ENCODE results near the gene SIPA1L3. TPM values are rescaled to one million over a fixed set of nuclear protein-coding genes. Genes with fewer than 3 reads are reported as not detected.

SIPA1L3 gene
- total and polyA plus RNA-seq, 4 donors = 9.6 to 50.5 (median 27.6) TPM

GRCh38 chr19:38015216-38015615, 108.2 kb downstream of the SIPA1L3 start:
- ATAC-seq (ENCODE audit: insufficient read depth, low FRiP score) = no peak
- H3K9me3 ChIP-seq (ENCODE audit: control insufficient read depth in 4 of 4, insufficient read depth in 3 of 4, low read length in 3 of 4) = no peaks in the 10 kb centered on the region
- no peak for DNase-seq
- H3K4me3 ChIP-seq = no peak overlapping the region
- H3K36me3 ChIP-seq (ENCODE audit: control insufficient read depth in 4 of 4, insufficient read depth in 4 of 4, low read length in 4 of 4) = no peaks in the 10 kb centered on the region
- no peak overlapping the region for H3K9ac ChIP-seq (ENCODE audit: insufficient read depth in 1 of 2, low read length in 2 of 2)
- WGBS, 2 donors = 70 to 92% methylated on average over 6 of the region's 6 CpGs
- peaks cover 0 to 15% (median 0%) of the 10 kb centered on the region in 5 donors for H3K4me1 ChIP-seq (ENCODE audit: control insufficient read depth in 5 of 5, insufficient read depth in 5 of 5, low read length in 5 of 5)
- TF ChIP-seq CTCF (IDR thresholded peaks at IDR 0.05; ENCODE audit: control extremely low read depth, extremely low read depth) = no peak
- H3K27me3 ChIP-seq (ENCODE audit: control insufficient read depth in 3 of 3, insufficient read depth in 3 of 3, low read length in 2 of 3) = no peaks in the 10 kb centered on the region
- no peak overlapping the region for H3K27ac ChIP-seq (ENCODE audit: low read depth in 1 of 2, low read length in 1 of 2)

GRCh38 chr19:38015761-38016160, 108.8 kb downstream of the SIPA1L3 start:
- ATAC-seq (ENCODE audit: insufficient read depth, low FRiP score) (no peak), DNase-seq (no peak)
- no peak overlapping the region for H3K4me3 ChIP-seq
- H3K27ac ChIP-seq (ENCODE audit: low read depth in 1 of 2, low read length in 1 of 2) = no peak overlapping the region
- H3K9ac ChIP-seq (ENCODE audit: insufficient read depth in 1 of 2, low read length in 2 of 2) = no peak overlapping the region
- H3K36me3 ChIP-seq (ENCODE audit: control insufficient read depth in 4 of 4, insufficient read depth in 4 of 4, low read length in 4 of 4) = no peaks in the 10 kb centered on the region
- peaks cover 0 to 18% (median 0%) of the 10 kb centered on the region in 5 donors for H3K4me1 ChIP-seq (ENCODE audit: control insufficient read depth in 5 of 5, insufficient read depth in 5 of 5, low read length in 5 of 5)
- no peak for TF ChIP-seq CTCF (IDR thresholded peaks at IDR 0.05; ENCODE audit: control extremely low read depth, extremely low read depth)
- no peaks in the 10 kb centered on the region for H3K9me3 ChIP-seq (ENCODE audit: control insufficient read depth in 4 of 4, insufficient read depth in 3 of 4, low read length in 3 of 4)
- 96 to 97% methylated on average over 7 of the region's 7 CpGs for WGBS, 2 donors
- no peaks in the 10 kb centered on the region for H3K27me3 ChIP-seq (ENCODE audit: control insufficient read depth in 3 of 3, insufficient read depth in 3 of 3, low read length in 2 of 3)

GRCh38 chr19:38017401-38018151, 110.6 kb downstream of the SIPA1L3 start:
- Histone ChIP-seq H3K4me3 (no peak overlapping the region), H3K9me3 (ENCODE audit: control insufficient read depth in 4 of 4, insufficient read depth in 3 of 4, low read length in 3 of 4) (no peaks in the 10 kb centered on the region), H3K36me3 (ENCODE audit: control insufficient read depth in 4 of 4, insufficient read depth in 4 of 4, low read length in 4 of 4) (no peaks in the 10 kb centered on the region), H3K9ac (ENCODE audit: insufficient read depth in 1 of 2, low read length in 2 of 2) (no peak overlapping the region), H3K27ac (ENCODE audit: low read depth in 1 of 2, low read length in 1 of 2) (no peak overlapping the region), H3K4me1 (ENCODE audit: control insufficient read depth in 5 of 5, insufficient read depth in 5 of 5, low read length in 5 of 5) (peaks cover 0 to 16% (median 0%) of the 10 kb centered on the region in 5 donors), H3K27me3 (ENCODE audit: control insufficient read depth in 3 of 3, insufficient read depth in 3 of 3, low read length in 2 of 3) (no peaks in the 10 kb centered on the region)
- WGBS, 2 donors = 84 to 95% methylated on average over 6 of the region's 6 CpGs
- ATAC-seq (ENCODE audit: insufficient read depth, low FRiP score) (no peak), DNase-seq (no peak)
- no peak for TF ChIP-seq CTCF (IDR thresholded peaks at IDR 0.05; ENCODE audit: control extremely low read depth, extremely low read depth)

Measured in lung (tissue), 12 donors.